ENCODE data around the gene PYCARD. TPM values are rescaled to one million over a fixed set of nuclear protein-coding genes. Genes with fewer than 3 reads are reported as not detected.

The PYCARD gene
- polyA plus RNA-seq, 1 experiment, result 21.8 TPM

DNA sequence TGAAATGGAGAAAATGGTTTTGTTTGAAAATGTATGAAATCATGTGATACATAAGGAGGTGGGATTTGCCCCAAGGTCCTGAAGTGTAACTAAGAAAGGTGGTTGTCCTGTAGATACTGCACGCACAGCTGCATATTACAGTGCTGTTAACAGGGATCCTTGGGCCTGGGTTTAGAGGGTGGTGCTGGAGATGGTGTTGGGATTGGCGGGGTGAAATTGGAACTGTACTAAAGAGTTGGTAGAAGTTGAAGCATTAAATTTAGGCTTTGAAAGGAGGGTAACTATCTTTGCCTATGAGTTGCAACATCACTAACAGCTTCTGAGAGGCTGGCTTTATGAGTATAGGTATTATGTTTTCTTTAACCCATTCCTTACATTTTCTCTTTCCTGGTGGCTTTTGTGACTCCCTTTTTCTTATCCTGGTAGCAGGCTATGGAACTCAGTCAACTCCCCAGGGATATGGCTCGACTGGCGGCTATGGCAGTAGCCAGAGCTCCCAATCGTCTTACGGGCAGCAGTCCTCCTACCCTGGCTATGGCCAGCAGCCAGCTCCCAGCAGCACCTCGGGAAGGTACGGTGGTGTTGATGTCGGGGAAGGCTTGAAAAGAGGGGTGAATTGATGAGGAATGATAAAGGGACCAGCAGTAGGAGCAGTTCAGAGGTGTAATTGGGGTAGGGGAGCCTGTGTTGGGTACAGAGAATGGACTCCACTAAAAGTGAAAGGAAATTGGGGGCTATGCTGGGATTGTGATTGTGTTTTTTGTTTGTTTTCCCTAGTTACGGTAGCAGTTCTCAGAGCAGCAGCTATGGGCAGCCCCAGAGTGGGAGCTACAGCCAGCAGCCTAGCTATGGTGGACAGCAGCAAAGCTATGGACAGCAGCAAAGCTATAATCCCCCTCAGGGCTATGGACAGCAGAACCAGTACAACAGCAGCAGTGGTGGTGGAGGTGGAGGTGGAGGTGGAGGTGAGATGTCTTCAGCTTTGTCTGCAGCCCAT is 18.8 kb downstream of the PYCARD start:
- DNase-seq (ENCODE audit: low read depth, low spot score), result no peak
- Histone ChIP-seq H3K9me3 (ENCODE audit: control insufficient read depth, insufficient read depth, low read length) (no peaks in the 10 kb centered on the region; the same call in 1 of the 2 replicates), H3K27ac (ENCODE audit: low read depth, low read length) (no peak overlapping the region), H3K27me3 (ENCODE audit: control insufficient read depth, insufficient read depth, low read length) (no peaks in the 10 kb centered on the region), H3K4me3 (ENCODE audit: low read depth, low read length) (peak overlapping the region; percentile 29; the same call in 1 of the 2 replicates)
- ChIA-PET POLR2A (interaction anchor here (0.7 to 1.6 kb wide), 7 partner anchors 12 to 304 kb away, joined by 3 to 9 read pairs (median 5); partner anchors contain the start of gene KAT8), CTCF (interaction anchor here (0.6 to 1.7 kb wide), 3 partner anchors 42 to 268 kb away, joined by 3 to 10 read pairs (median 4); partner anchors contain the start of gene HSD3B7)
- no peak for TF ChIP-seq CTCF (IDR thresholded peaks at IDR 0.05; ENCODE audit: low read depth, low read length)

DNA sequence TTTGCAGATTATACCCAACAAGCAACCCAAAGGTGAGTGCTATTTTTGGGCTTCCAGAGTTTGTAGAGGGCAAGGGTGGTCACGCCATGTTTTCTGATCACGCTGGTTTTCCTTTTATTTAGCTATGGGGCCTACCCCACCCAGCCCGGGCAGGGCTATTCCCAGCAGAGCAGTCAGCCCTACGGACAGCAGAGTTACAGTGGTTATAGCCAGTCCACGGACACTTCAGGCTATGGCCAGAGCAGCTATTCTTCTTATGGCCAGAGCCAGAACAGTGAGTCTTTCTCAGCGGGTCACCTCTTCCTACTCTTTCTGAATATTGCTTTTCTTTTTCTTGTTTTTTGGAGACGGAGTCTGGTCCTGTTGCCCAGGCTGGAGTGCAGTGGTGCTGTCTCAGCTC is 20.2 kb downstream of the PYCARD start:
- no peak for TF ChIP-seq CTCF (IDR thresholded peaks at IDR 0.05; ENCODE audit: low read depth, low read length)
- ChIA-PET CTCF (interaction anchor here (1.1 to 1.7 kb wide), 3 partner anchors 22 to 229 kb away, joined by 3 to 10 read pairs (median 3); no protein-coding TSS in a partner anchor), POLR2A (interaction anchor here (1.0 kb wide), 1 partner anchor 10 kb away, joined by 5 read pairs; no protein-coding TSS in a partner anchor)
- H3K27me3 ChIP-seq (ENCODE audit: control insufficient read depth, insufficient read depth, low read length), result no peaks in the 10 kb centered on the region
- peak overlapping the region; percentile 95 for H3K4me3 ChIP-seq (ENCODE audit: low read depth, low read length)
- H3K27ac ChIP-seq (ENCODE audit: low read depth, low read length), result no peak overlapping the region
- DNase-seq (ENCODE audit: low read depth, low spot score), result no peak
- H3K9me3 ChIP-seq (ENCODE audit: control insufficient read depth, insufficient read depth, low read length), result no peaks in the 10 kb centered on the region; the same call in 1 of the 2 replicates

DNA sequence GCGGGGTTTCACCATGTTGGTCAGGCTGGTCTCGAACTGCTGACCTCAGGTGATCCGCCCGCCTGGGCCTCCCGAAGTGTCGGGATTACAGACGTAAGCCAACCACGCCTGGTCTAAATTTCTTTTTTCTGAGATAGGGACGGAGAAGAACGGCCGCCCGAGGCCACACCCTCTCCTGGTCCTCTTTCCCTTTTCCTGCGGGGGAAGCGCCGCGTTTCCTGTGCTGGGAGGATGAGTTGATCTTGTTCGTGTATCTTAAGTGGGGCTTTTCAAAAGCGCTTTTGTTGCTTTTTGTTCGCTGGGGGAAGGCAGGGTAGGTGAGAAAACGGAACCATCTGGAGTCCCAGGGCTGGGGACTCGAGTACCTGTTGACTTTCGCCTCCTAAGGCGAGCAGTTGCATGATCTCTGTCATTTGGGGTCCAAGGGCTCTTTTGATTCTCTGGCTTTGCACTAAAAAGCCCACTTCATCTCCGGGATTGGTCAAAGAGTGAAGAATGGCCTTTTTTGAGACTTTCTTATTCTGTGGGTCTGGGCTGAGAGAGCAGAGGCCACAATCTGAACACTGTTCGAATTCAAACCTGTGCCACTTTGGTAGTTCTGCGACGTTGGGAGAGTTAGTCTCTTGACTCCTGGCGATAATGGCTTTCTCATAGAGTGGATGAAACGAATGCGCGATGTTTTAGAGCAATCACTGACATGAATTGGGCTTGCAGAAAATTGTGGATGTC is 21.3 kb downstream of the PYCARD start:
- TF ChIP-seq CTCF (IDR thresholded peaks at IDR 0.05; ENCODE audit: low read depth, low read length), result no peak
- DNase-seq (ENCODE audit: low read depth, low spot score), result no peak
- POLR2A ChIA-PET, result interaction anchor here (0.5 to 2.7 kb wide), 21 partner anchors 8 to 296 kb away, joined by 3 to 75 read pairs (median 11); partner anchors contain the start of genes ARMC5, HSD3B7, KAT8 and PYCARD
- H3K9me3 ChIP-seq (ENCODE audit: control insufficient read depth, insufficient read depth, low read length), result no peaks in the 10 kb centered on the region; the same call in 1 of the 2 replicates
- H3K4me3 ChIP-seq (ENCODE audit: low read depth, low read length), result peak overlapping the region; percentile 95
- H3K27ac ChIP-seq (ENCODE audit: low read depth, low read length), result peak overlapping the region; percentile 91
- H3K27me3 ChIP-seq (ENCODE audit: control insufficient read depth, insufficient read depth, low read length), result no peaks in the 10 kb centered on the region
- CTCF ChIA-PET, result no interaction called here

- Histone ChIP-seq H3K27me3 (ENCODE audit: control insufficient read depth, insufficient read depth, low read length) (no peaks in the 10 kb centered on the region), H3K27ac (ENCODE audit: low read depth, low read length) (peak within 1 kb of the TSS; percentile 91), H3K4me3 (ENCODE audit: low read depth, low read length) (peak within 1 kb of the TSS; percentile 95), H3K9me3 (ENCODE audit: control insufficient read depth, insufficient read depth, low read length) (no peaks in the 10 kb centered on the region; the same call in 1 of the 2 replicates)
- POLR2A ChIA-PET, result interaction anchor here (0.5 to 2.7 kb wide), 48 partner anchors 8 to 694 kb away, joined by 3 to 75 read pairs (median 6); partner anchors contain the start of genes ARMC5, HSD3B7, KAT8 and PYCARD
- DNase-seq (ENCODE audit: low read depth, low spot score), result peak; percentile 85
- CTCF ChIA-PET, result interaction anchor here (1.7 kb wide), 1 partner anchor 38 kb away, joined by 7 read pairs; no protein-coding TSS in a partner anchor
- TF ChIP-seq CTCF (IDR thresholded peaks at IDR 0.05; ENCODE audit: low read depth, low read length), result no peak
Observed at GRCh38 chr16:31179747-31180459, 22.7 kb downstream of the PYCARD start, which contains the start of gene FUS. FUS (plus strand) TSS chr16:31180139; CDS start chr16:31180215, 76 bp downstream.
